ENCODE measurements around the gene TMEM255B.
"Not testable (repeated sequence)": the region's sequence is repeated elsewhere in the genome, so short reads cannot be mapped to it uniquely, and the experiment has no call there.

Gene TMEM255B

GRCh38 chr13:113820813-113821651, 62.0 kb downstream of the TMEM255B start:
- DNase-seq: no peak

DNA sequence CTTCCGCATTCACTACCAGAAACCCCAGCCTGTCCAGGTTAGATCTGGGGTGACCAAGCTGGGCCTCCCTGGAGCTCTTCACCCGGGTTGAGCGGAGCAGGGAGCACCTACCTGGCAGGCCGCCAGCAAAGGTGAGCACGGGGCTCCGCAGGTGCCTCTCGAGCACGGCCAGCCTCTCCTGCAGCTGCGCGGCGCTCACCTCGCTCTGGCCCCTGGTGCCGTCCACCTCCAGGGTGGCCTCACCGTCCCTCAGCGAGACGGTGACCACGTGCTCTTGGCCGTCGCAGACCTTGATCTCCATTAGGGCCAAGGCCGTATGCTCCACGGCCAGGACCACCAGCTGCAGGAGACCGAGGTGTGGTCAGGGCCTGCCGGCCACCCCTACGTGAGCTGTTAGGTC, 62.8 kb downstream of the TMEM255B start:
- no peak for DNase-seq

DNA sequence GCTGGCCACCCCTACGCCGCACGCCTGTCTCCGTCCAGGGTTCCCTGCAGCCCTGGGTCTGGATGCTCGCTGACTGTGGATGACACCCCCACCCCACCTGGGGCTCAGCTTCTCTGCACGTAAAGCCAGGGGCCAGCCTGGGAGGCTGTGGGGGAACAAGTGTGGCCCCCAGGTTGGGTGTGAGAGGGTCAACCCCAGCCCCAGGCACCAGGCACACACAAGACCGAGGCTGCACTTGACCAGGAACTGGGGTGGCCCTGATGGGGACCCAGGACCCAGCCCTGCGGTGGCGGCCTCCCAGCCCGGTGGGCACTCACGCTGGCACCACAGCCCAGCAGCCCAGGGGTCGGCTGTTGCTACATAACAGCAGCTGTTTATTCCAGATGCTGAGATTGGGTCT, 63.2 kb downstream of the TMEM255B start:
- DNase-seq: no peak

- no peak for DNase-seq
Observed at GRCh38 chr13:113822956-113823744, 64.1 kb downstream of the TMEM255B start.

GRCh38 chr13:113823771-113824170, 64.7 kb downstream of the TMEM255B start:
- no peak for DNase-seq

DNA sequence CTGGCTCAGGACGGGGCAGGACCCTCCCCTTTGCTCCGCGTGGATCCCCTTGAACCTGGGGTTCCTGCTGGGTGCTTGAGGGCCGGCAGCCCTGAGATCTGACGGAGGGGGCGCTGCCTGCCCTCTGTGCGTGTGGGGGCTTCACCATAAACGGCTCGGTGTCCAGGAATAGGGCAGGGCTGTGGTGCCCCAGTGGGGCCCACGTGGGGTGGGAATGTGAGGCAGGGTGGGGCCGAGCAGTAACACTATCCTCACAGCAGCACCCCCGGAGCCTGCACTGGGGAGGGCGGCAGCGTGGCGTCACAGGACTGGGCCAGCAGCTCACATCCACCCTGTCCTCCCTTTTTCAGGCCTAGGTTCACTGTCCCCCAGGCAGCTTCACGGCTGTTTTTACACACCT, 66.8 kb downstream of the TMEM255B start:
- DNase-seq: no peak

DNA sequence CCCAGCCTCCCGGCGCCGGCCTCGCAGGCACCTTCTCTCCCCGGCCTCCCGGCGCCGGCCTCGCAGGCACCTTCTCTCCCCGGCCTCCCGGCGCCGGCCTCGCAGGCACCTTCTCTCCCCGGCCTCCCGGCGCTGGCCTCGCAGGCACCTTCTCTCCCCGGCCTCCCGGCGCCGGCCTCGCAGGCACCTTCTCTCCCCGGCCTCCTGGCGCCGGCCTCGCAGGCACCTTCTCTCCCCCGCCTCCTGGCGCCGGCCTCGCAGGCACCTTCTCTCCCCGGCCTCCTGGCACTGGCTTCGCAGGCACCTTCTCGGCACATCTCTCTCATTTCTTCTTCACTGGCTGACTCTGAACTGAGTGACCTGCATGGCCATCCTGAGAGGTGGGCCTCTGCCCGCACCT, 67.4 kb downstream of the TMEM255B start:
- DNase-seq: not testable (repeated sequence)

DNA sequence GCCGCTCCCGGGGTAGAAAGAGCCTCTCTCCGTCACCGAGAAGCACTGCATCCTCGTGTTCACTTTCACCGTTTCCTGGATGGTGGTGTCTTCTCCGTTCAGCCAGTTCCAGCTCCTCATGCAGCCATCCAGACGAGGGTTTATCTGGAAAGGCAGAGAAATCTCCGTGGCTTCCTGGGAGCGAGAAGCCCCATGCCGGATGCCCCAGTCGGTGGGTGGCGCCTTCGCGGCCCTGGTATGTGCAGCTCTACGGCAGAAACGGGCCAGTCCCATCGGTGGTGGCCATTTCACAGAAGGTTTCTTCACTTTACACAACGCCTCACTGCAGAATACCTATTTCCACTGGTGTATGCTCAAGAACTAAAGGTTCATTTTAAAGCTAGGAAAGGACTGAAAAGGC, 68.0 kb downstream of the TMEM255B start:
- no peak for DNase-seq

- DNase-seq: no peak
Observed at GRCh38 chr13:113828282-113828825, 69.3 kb downstream of the TMEM255B start.

- not testable (repeated sequence) for DNase-seq
Observed at GRCh38 chr13:113830426-113830950, 71.5 kb downstream of the TMEM255B start.

GRCh38 chr13:113831061-113831460, 72.0 kb downstream of the TMEM255B start:
- DNase-seq: no peak

- no peak for DNase-seq
Observed at GRCh38 chr13:113832205-113832604, 73.2 kb downstream of the TMEM255B start.

GRCh38 chr13:113832631-113833030, 73.6 kb downstream of the TMEM255B start:
- DNase-seq: no peak

DNA sequence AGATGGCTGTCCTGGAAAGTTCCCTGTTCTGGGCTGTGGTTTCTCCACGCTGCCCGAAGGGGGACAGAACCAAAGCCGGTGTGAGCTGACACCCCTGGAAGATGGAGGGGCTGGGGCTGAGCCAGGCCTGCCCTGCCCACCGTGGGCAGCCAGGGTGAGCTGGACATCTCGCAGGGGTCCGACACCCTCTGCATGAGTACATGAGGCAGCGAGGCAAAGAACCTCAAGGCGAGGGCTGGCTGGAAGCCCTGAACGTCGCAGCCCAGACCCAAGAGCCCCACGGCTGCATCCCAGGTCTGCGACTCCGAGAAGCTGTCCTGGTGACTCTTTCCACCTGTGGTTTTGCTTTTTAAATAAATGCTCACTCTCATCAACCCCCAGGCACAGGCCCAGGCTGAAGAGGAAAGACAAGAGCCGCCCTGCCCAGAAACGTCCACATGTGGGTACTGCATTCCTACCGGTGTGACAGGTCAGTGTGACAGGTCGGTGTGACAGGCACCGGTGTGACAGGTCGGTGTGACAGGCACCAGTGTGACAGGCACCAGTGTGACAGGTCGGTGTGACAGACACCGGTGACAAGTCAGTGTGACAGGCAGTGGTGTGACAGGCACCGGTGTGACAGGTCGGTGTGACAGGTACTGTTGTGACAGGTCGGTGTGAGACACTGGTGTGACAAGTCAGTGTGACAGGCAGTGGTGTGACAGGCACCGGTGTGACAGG, 74.2 kb downstream of the TMEM255B start:
- no peak for DNase-seq

DNA sequence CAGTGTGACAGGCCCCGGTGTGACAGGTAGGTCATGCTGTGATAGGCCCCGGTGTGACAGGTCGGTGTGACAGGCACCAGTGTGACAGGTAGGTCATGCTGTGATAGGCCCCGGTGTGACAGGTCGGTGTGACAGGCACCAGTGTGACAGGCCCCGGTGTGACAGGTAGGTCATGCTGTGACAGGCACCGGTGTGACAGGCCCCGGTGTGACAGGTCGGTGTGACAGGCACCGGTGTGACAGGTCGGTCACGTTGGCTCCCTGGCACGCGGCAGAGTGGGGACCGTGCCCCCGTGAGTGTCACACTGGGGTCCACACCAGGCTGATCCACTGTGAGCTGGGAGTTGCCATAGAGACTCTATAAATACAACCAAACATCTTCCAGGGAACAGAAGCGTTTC, 75.0 kb downstream of the TMEM255B start:
- DNase-seq: not testable (repeated sequence)

GRCh38 chr13:113834496-113835200, 75.6 kb downstream of the TMEM255B start:
- DNase-seq: no peak

DNA sequence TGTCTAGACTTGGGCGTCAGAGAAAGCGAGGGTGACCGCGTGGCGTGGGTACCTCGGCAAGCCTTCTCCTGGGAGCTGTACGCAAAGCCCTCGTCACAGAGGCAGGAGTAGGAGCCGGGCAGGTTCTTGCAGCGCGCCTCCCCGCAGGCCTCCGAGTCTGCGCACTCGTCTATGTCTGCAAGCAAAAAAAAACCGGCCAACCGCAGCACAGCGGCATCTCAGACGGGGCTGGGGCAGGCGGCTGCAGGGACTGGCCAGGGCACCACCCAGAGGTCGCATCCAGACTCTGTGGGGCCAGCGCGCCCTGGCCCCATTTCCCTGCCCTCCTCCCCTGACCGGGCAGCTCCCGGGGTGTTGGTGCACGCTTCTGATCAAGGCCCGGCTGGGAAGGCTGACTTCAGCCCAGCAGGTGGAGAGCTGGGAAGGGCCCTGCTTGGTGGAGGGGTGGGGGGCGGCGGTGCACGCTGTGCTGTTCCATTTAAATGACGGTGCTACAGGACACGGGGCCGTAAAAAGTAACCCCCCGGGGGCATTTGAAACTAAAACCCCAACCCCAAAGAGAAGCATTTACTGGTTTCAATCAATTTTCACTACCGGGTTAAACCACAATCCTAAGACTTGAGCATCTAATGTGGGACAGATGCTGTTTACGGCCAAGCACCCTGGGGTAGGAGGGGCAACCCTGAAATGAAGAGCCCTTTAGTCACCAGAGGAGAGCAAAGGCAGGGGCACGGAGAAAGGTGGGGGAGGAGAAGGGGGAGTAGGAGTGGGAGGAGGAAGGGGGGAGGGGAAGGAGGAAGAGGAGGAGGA, 76.6 kb downstream of the TMEM255B start:
- DNase-seq: no peak

GRCh38 chr13:113836768-113837559, 77.9 kb downstream of the TMEM255B start:
- no peak for DNase-seq

DNA sequence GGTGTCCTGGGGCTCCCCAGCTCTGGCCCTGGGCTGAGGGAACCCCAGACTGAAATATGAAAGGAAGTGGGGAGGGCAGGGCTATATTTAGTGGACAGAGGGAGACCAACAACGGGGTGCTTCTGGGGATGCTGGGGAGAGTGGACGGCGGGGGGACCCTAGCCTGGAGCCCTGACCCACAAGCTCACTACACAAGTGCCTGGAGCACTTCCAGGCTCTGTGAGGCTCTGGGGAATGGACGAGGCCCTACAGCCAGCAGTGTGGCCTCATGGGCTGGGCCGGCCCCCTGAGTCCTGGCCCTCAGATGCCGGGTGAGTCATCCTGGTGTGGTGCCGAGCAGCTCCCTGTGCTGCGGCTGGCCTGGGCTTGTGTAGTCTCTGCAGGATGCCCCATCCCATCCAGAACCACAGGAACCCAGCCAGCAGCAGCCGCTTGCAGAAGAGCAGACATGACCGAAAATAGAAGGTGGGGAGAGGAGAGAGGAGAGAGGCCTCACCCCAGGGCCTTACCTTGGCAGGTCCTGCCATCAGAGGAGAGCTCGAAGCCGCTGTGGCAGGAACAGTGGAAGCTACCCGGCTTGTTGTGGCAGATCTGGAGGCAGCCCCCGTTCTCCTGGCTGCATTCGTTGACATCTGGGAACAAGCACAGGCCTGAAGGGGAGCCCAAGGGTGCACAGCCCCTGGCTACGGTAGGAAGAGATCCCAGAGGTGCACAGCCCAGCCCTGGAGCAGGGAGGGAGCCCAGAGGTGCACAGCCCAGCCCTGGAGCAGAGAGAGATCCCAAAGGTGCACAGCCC, 78.7 kb downstream of the TMEM255B start:
- peak; percentile 20 for DNase-seq

Data from suppressor macrophage treated with lipopolysaccharide for 4 hours (primary cell).